Glomerular endothelial cell (primary cell): ENCODE results near the gene CPED1. TPM values are rescaled to one million over a fixed set of nuclear protein-coding genes. Genes with fewer than 3 reads are reported as not detected.
"Not testable (repeated sequence)": the region's sequence is repeated elsewhere in the genome, so short reads cannot be mapped to it uniquely, and the experiment has no call there.

Experiments
- DNase-seq: peaks from one replicate; pipeline ENCODE4 v3.0.0-alpha.2; 2011; ENCODE audit warnings: low read depth, low spot score; ENCODE audit errors: extremely low read depth
- total RNA-seq: library from RNA; depleted of rRNA; stranded (reverse); fragments of >200 nt; gene quantifications from 2 replicates; pipeline ENCODE4 v1.2.3, GENCODE V29; 2015

The CPED1 gene
- total RNA-seq, 1 donor from 2014 or later = 2.3 TPM

- not testable (repeated sequence) for DNase-seq
Measured at GRCh38 chr7:121036776-121037175, 48.3 kb downstream of the CPED1 start.

GRCh38 chr7:121037329-121037728 lies 48.8 kb downstream of the CPED1 start:
- not testable (repeated sequence) for DNase-seq

- DNase-seq = no peak
Measured at GRCh38 chr7:121037957-121038716, 49.6 kb downstream of the CPED1 start.

GRCh38 chr7:121038717-121039509 lies 50.4 kb downstream of the CPED1 start:
- DNase-seq = no peak

GRCh38 chr7:121039510-121039822 lies 51.0 kb downstream of the CPED1 start:
- DNase-seq = no peak

GRCh38 chr7:121039994-121040393 lies 51.5 kb downstream of the CPED1 start:
- no peak for DNase-seq

GRCh38 chr7:121041516-121042148 lies 53.1 kb downstream of the CPED1 start:
- no peak for DNase-seq

- DNase-seq = no peak
Measured at GRCh38 chr7:121042195-121042594, 53.7 kb downstream of the CPED1 start.

GRCh38 chr7:121042899-121043298 lies 54.4 kb downstream of the CPED1 start:
- DNase-seq = no peak

- DNase-seq = no peak
Measured at GRCh38 chr7:121043314-121044234, 55.1 kb downstream of the CPED1 start.

- DNase-seq = no peak
Measured at GRCh38 chr7:121045090-121045489, 56.6 kb downstream of the CPED1 start.

- no peak for DNase-seq
Measured at GRCh38 chr7:121046009-121046408, 57.5 kb downstream of the CPED1 start.

- no peak for DNase-seq
Measured at GRCh38 chr7:121046893-121047468, 58.5 kb downstream of the CPED1 start.

GRCh38 chr7:121048195-121048594 lies 59.7 kb downstream of the CPED1 start:
- DNase-seq = no peak

GRCh38 chr7:121049028-121049791 lies 60.7 kb downstream of the CPED1 start:
- DNase-seq = no peak

- no peak for DNase-seq
Measured at GRCh38 chr7:121049897-121050296, 61.4 kb downstream of the CPED1 start.

- DNase-seq = no peak
Measured at GRCh38 chr7:121053219-121053618, 64.7 kb downstream of the CPED1 start.

GRCh38 chr7:121054925-121055324 lies 66.4 kb downstream of the CPED1 start:
- no peak for DNase-seq

- no peak for DNase-seq
Measured at GRCh38 chr7:121057878-121058277, 69.4 kb downstream of the CPED1 start.

GRCh38 chr7:121058975-121059374 lies 70.5 kb downstream of the CPED1 start:
- no peak for DNase-seq
